GM21367 (cell line): ENCODE measurements around the gene ACER2.
A peak's percentile ranks its signal among the peaks of the same experiment; 100 is the strongest.
"Not testable (repeated sequence)": the region's sequence is repeated elsewhere in the genome, so short reads cannot be mapped to it uniquely, and the experiment has no call there.

Experiments
- ATAC-seq: cut with Tn5 transposase; IDR thresholded peaks from one replicate; pipeline ENCODE4 v1.9.1; 2021; ENCODE audit not compliant: unreplicated experiment

ACER2 gene

GRCh38 chr9:19408316-19408692 is 505 bp upstream of the ACER2 start:
- no peak for ATAC-seq

- ATAC-seq, result peak; percentile 18
These were observed 789 bp downstream of the ACER2 start for GRCh38 chr9:19409401-19410194.

GRCh38 chr9:19410195-19410503 is 1.3 kb downstream of the ACER2 start:
- ATAC-seq, result no peak

- no peak for ATAC-seq
These were observed 1.8 kb downstream of the ACER2 start for GRCh38 chr9:19410594-19410993.

- no peak for ATAC-seq
These were observed 2.5 kb downstream of the ACER2 start for GRCh38 chr9:19411316-19411715.

GRCh38 chr9:19413456-19413855 is 4.6 kb downstream of the ACER2 start:
- ATAC-seq, result not testable (repeated sequence)

GRCh38 chr9:19416143-19416542 is 7.3 kb downstream of the ACER2 start:
- no peak for ATAC-seq

- no peak for ATAC-seq
These were observed 12.1 kb downstream of the ACER2 start for GRCh38 chr9:19420877-19421276.

GRCh38 chr9:19423163-19423562 is 14.4 kb downstream of the ACER2 start:
- ATAC-seq, result no peak

GRCh38 chr9:19424176-19424779 is 15.5 kb downstream of the ACER2 start:
- peak; percentile 93 for ATAC-seq

- no peak for ATAC-seq
These were observed 20.8 kb downstream of the ACER2 start for GRCh38 chr9:19429595-19429994.

- ATAC-seq, result no peak
These were observed 21.5 kb downstream of the ACER2 start for GRCh38 chr9:19430201-19430760.

GRCh38 chr9:19431361-19432171 is 22.8 kb downstream of the ACER2 start:
- no peak for ATAC-seq

GRCh38 chr9:19432473-19432872 is 23.7 kb downstream of the ACER2 start:
- no peak for ATAC-seq

GRCh38 chr9:19433729-19434128 is 24.9 kb downstream of the ACER2 start:
- ATAC-seq, result not testable (repeated sequence)

- no peak for ATAC-seq
These were observed 31.6 kb downstream of the ACER2 start for GRCh38 chr9:19440376-19440775.

GRCh38 chr9:19440823-19441580 is 32.2 kb downstream of the ACER2 start:
- no peak for ATAC-seq

- peak; percentile 89 for ATAC-seq
These were observed 32.9 kb downstream of the ACER2 start for GRCh38 chr9:19441730-19442129.

GRCh38 chr9:19442240-19442639 is 33.4 kb downstream of the ACER2 start:
- no peak for ATAC-seq

- no peak for ATAC-seq
These were observed 36.6 kb downstream of the ACER2 start for GRCh38 chr9:19445452-19445851.

- no peak for ATAC-seq
These were observed 37.6 kb downstream of the ACER2 start for GRCh38 chr9:19446361-19446861.
